ENCODE data around the gene AHCTF1.
"Not testable (repeated sequence)": the region's sequence is repeated elsewhere in the genome, so short reads cannot be mapped to it uniquely, and the experiment has no call there.

AHCTF1 gene

GRCh38 chr1:246850640-246851039, 81.1 kb downstream of the AHCTF1 start:
- DNase-seq; in situ Hi-C loops (cut with MboI; ENCODE audit: low pct_unique_long_range_greater_than_20kb, low sequenced_read_pairs): not testable (repeated sequence)

- DNase-seq = no peak
- in situ Hi-C loops (cut with MboI; ENCODE audit: low pct_unique_long_range_greater_than_20kb, low sequenced_read_pairs) = no loop called here
Observed at GRCh38 chr1:246843876-246844275, 87.9 kb downstream of the AHCTF1 start.

GRCh38 chr1:246840761-246841160, 91.0 kb downstream of the AHCTF1 start:
- in situ Hi-C loops (cut with MboI; ENCODE audit: low pct_unique_long_range_greater_than_20kb, low sequenced_read_pairs); DNase-seq: not testable (repeated sequence)

- DNase-seq = no peak
- in situ Hi-C loops (cut with MboI; ENCODE audit: low pct_unique_long_range_greater_than_20kb, low sequenced_read_pairs) = no loop called here
Observed at GRCh38 chr1:246838118-246838456, 93.7 kb downstream of the AHCTF1 start.

GRCh38 chr1:246837418-246838117, 94.2 kb downstream of the AHCTF1 start:
- in situ Hi-C loops (cut with MboI; ENCODE audit: low pct_unique_long_range_greater_than_20kb, low sequenced_read_pairs) = no loop called here
- DNase-seq = no peak

GRCh38 chr1:246836209-246836966, 95.4 kb downstream of the AHCTF1 start:
- in situ Hi-C loops (cut with MboI; ENCODE audit: low pct_unique_long_range_greater_than_20kb, low sequenced_read_pairs) = no loop called here

GRCh38 chr1:246831543-246831942, 100.2 kb downstream of the AHCTF1 start:
- in situ Hi-C loops (cut with MboI; ENCODE audit: low pct_unique_long_range_greater_than_20kb, low sequenced_read_pairs) = no loop called here
- no peak for DNase-seq

More at GRCh38 chr1:246836209-246836966, 95.4 kb downstream of the AHCTF1 start:
- DNase-seq = no peak

GRCh38 chr1:246828818-246829217, 102.9 kb downstream of the AHCTF1 start:
- DNase-seq = no peak
- in situ Hi-C loops (cut with MboI; ENCODE audit: low pct_unique_long_range_greater_than_20kb, low sequenced_read_pairs) = no loop called here

GRCh38 chr1:246827396-246827795, 104.4 kb downstream of the AHCTF1 start:
- no peak for DNase-seq
- in situ Hi-C loops (cut with MboI; ENCODE audit: low pct_unique_long_range_greater_than_20kb, low sequenced_read_pairs) = no loop called here

GRCh38 chr1:246825557-246826175, 106.1 kb downstream of the AHCTF1 start:
- in situ Hi-C loops (cut with MboI; ENCODE audit: low pct_unique_long_range_greater_than_20kb, low sequenced_read_pairs) = no loop called here
- no peak for DNase-seq

GRCh38 chr1:246824541-246824940, 107.2 kb downstream of the AHCTF1 start:
- in situ Hi-C loops (cut with MboI; ENCODE audit: low pct_unique_long_range_greater_than_20kb, low sequenced_read_pairs) = no loop called here
- no peak for DNase-seq

- DNase-seq; in situ Hi-C loops (cut with MboI; ENCODE audit: low pct_unique_long_range_greater_than_20kb, low sequenced_read_pairs): not testable (repeated sequence)
Observed at GRCh38 chr1:246822154-246822553, 109.6 kb downstream of the AHCTF1 start.

GRCh38 chr1:246820666-246821065, 111.1 kb downstream of the AHCTF1 start:
- in situ Hi-C loops (cut with MboI; ENCODE audit: low pct_unique_long_range_greater_than_20kb, low sequenced_read_pairs) = no loop called here
- DNase-seq = no peak

- in situ Hi-C loops (cut with MboI; ENCODE audit: low pct_unique_long_range_greater_than_20kb, low sequenced_read_pairs) = not testable (repeated sequence)
Observed at GRCh38 chr1:246817778-246818177, 114.0 kb downstream of the AHCTF1 start.

GRCh38 chr1:246815693-246816270, 116.0 kb downstream of the AHCTF1 start:
- in situ Hi-C loops (cut with MboI; ENCODE audit: low pct_unique_long_range_greater_than_20kb, low sequenced_read_pairs) = no loop called here
- no peak for DNase-seq

More at GRCh38 chr1:246817778-246818177, 114.0 kb downstream of the AHCTF1 start:
- DNase-seq = not testable (repeated sequence)

GRCh38 chr1:246814890-246815289, 116.9 kb downstream of the AHCTF1 start:
- in situ Hi-C loops (cut with MboI; ENCODE audit: low pct_unique_long_range_greater_than_20kb, low sequenced_read_pairs) = no loop called here
- no peak for DNase-seq

- in situ Hi-C loops (cut with MboI; ENCODE audit: low pct_unique_long_range_greater_than_20kb, low sequenced_read_pairs) = not testable (repeated sequence)
Observed at GRCh38 chr1:246813325-246813724, 118.4 kb downstream of the AHCTF1 start.

GRCh38 chr1:246811985-246812384, 119.8 kb downstream of the AHCTF1 start:
- in situ Hi-C loops (cut with MboI; ENCODE audit: low pct_unique_long_range_greater_than_20kb, low sequenced_read_pairs) = no loop called here
- DNase-seq = no peak

More at GRCh38 chr1:246813325-246813724, 118.4 kb downstream of the AHCTF1 start:
- DNase-seq = not testable (repeated sequence)

GRCh38 chr1:246809473-246809872, 122.3 kb downstream of the AHCTF1 start:
- no peak for DNase-seq
- in situ Hi-C loops (cut with MboI; ENCODE audit: low pct_unique_long_range_greater_than_20kb, low sequenced_read_pairs) = no loop called here
